A673 (cell line): ENCODE measurements around the gene TCL1B. TPM values are rescaled to one million over a fixed set of nuclear protein-coding genes. Genes with fewer than 3 reads are reported as not detected.

Experiments used
- BruUV-seq: library from RNA; stranded (reverse); fragments of 400-500 nt; replicated peaks from 2 replicates; lab custom pipeline; 2021; lab: Mats Ljungman, UMichigan
- CTCF ChIA-PET: fragments of 300-600 bp; sonication (Branson Sonifier 250); formaldehyde crosslinking; loops from one replicate; lab custom pipeline; 2022; ENCODE audit warnings: antibody characterized with exemption; lab: Charles Lee
- POLR2A ChIA-PET: fragments of 300-600 bp; sonication (Branson Sonifier 250); formaldehyde crosslinking; loops from one replicate; lab custom pipeline; 2022; ENCODE audit warnings: antibody characterized with exemption; ENCODE audit not compliant: low non-redundant PET; lab: Charles Lee
- DNase-seq: peaks from one replicate; pipeline ENCODE4 v3.0.0-alpha.2; 2015; ENCODE audit warnings: low spot score
- H3K27ac ChIP-seq: fragments of 200-600 bp; sonication (generic); 2 replicates; pipeline ENCODE4 v1.5.1; 2016; ENCODE audit warnings: mixed run types, low read depth, mild to moderate bottlenecking, mixed read lengths, antibody characterized with exemption, low read length; ENCODE audit not compliant: poor library complexity, severe bottlenecking
- H3K27me3 ChIP-seq: fragments of 200-600 bp; sonication (generic); replicated peaks from 2 replicates; pipeline ENCODE4 v1.6.1; 2017; ENCODE audit warnings: mixed run types, low read depth, mild to moderate bottlenecking, mixed read lengths, antibody characterized with exemption, low read length; ENCODE audit not compliant: insufficient read depth, poor library complexity
- H3K36me3 ChIP-seq: fragments of 200-600 bp; sonication (generic); 2 replicates; pipeline ENCODE4 v1.6.1; 2016; ENCODE audit warnings: mixed run types, mild to moderate bottlenecking, mixed read lengths, antibody characterized with exemption, low read length; ENCODE audit not compliant: insufficient read depth, poor library complexity, severe bottlenecking
- H3K4me1 ChIP-seq: fragments of 200-600 bp; sonication (generic); 2 replicates; pipeline ENCODE4 v1.6.1; 2017; ENCODE audit warnings: mixed run types, mild to moderate bottlenecking, mixed read lengths, antibody characterized with exemption, low read length; ENCODE audit not compliant: insufficient read depth, poor library complexity, severe bottlenecking
- H3K4me3 ChIP-seq: fragments of 200-600 bp; sonication (generic); 2 replicates; pipeline ENCODE4 v1.5.1; 2016; ENCODE audit warnings: low read depth, mixed run types, mild to moderate bottlenecking, mixed read lengths, low read length; ENCODE audit not compliant: poor library complexity, severe bottlenecking
- H3K9me3 ChIP-seq: fragments of 200-600 bp; sonication (generic); 2 replicates; pipeline ENCODE4 v1.6.1; 2016; ENCODE audit warnings: mixed run types, low read depth, mild to moderate bottlenecking, mixed read lengths, antibody characterized with exemption, low read length; ENCODE audit not compliant: poor library complexity, severe bottlenecking
- EZH2 ChIP-seq: fragments of 200-600 bp; sonication (generic); IDR thresholded peaks from 2 replicates; pipeline ENCODE4 v1.6.1; 2017; ENCODE audit warnings: borderline replicate concordance, low read depth, mild to moderate bottlenecking, mixed read lengths, antibody characterized with exemption, low read length; ENCODE audit not compliant: poor library complexity, severe bottlenecking
- intact Hi-C: fragments of 100-400 bp; cut with micrococcal nuclease; formaldehyde crosslinking; loops from one replicate; pipeline ENCODE4 v1.10.0; 2022; ENCODE audit not compliant: unreplicated experiment
- total RNA-seq: library from RNA; stranded (reverse); gene quantifications from 2 replicates; pipeline ENCODE4 v1.2.3, GENCODE V29; 2021
- TF ChIP-seq, protein P1 (sequence below): fragments of 300-800, 200-600 bp; sonication (generic); conservative IDR thresholded peaks from 2 replicates; pipeline ENCODE4 v1.5.1; 2017; ENCODE audit warnings: low read depth, mild to moderate bottlenecking, antibody characterized with exemption, low read length, moderate library complexity, mixed read lengths

TCL1B gene
- total RNA-seq, 1 experiment from 2014 or later: 1.1 TPM

- no TSS peak for BruUV-seq
- H3K9me3 ChIP-seq: no peaks in the 10 kb centered on the region
- H3K27me3 ChIP-seq: no peaks in the 10 kb centered on the region
- ChIA-PET POLR2A (interaction anchor here (0.7 kb wide), 1 partner anchor 22 kb away, joined by 21 read pairs; no protein-coding TSS in a partner anchor), CTCF (interaction anchor here (0.6 kb wide), 1 partner anchor 1065 kb away, joined by 14 read pairs; no protein-coding TSS in a partner anchor)
- no peaks in the 10 kb centered on the region for H3K36me3 ChIP-seq
- no peak overlapping the region for H3K27ac ChIP-seq
- H3K4me1 ChIP-seq: peaks cover 34% of the 10 kb centered on the region
- TF ChIP-seq, protein P1, sequence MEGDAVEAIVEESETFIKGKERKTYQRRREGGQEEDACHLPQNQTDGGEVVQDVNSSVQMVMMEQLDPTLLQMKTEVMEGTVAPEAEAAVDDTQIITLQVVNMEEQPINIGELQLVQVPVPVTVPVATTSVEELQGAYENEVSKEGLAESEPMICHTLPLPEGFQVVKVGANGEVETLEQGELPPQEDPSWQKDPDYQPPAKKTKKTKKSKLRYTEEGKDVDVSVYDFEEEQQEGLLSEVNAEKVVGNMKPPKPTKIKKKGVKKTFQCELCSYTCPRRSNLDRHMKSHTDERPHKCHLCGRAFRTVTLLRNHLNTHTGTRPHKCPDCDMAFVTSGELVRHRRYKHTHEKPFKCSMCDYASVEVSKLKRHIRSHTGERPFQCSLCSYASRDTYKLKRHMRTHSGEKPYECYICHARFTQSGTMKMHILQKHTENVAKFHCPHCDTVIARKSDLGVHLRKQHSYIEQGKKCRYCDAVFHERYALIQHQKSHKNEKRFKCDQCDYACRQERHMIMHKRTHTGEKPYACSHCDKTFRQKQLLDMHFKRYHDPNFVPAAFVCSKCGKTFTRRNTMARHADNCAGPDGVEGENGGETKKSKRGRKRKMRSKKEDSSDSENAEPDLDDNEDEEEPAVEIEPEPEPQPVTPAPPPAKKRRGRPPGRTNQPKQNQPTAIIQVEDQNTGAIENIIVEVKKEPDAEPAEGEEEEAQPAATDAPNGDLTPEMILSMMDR: no peak
- TF ChIP-seq EZH2: no peak
- intact Hi-C loops: no loop called here
- no peak for DNase-seq
- H3K4me3 ChIP-seq: no peak overlapping the region
Measured at GRCh38 chr14:95663226-95663797, 22.9 kb upstream of the TCL1B start.

- Histone ChIP-seq H3K9me3 (no peaks in the 10 kb centered on the region), H3K27me3 (no peaks in the 10 kb centered on the region), H3K36me3 (no peaks in the 10 kb centered on the region), H3K4me3 (no peak overlapping the region), H3K4me1 (peaks cover 41% of the 10 kb centered on the region), H3K27ac (no peak overlapping the region)
- no peak for DNase-seq
- ChIA-PET POLR2A (interaction anchor here (0.5 kb wide), 1 partner anchor 35 kb away, joined by 3 read pairs; no protein-coding TSS in a partner anchor), CTCF (no interaction called here)
- intact Hi-C loops: no loop called here
- no TSS peak for BruUV-seq
- TF ChIP-seq, protein P1: no peak
- no peak for TF ChIP-seq EZH2
Measured at GRCh38 chr14:95664066-95664465, 22.2 kb upstream of the TCL1B start.

DNA sequence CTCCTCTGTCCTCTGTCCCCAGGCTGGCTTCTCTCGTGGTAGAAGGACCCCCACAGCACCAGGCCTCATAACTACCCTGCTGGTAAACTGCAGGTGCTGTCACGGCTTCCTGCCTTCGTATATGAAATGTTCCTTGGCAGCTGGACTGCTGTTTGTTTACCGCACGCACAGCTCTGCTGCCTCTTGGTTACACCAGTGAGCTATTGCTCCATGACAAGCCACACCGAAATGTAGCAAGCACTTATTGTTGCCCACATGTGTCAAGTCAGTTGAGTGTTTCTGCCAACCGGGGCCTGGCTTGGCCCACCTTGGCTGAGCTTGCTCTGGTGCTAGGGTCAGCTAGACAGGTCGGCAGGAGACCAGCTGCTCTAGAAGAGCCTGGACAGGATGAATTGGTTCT lies 21.7 kb upstream of the TCL1B start:
- no peak for DNase-seq
- intact Hi-C loops: no loop called here
- Histone ChIP-seq H3K27ac (no peak overlapping the region), H3K4me3 (no peak overlapping the region), H3K9me3 (no peaks in the 10 kb centered on the region), H3K4me1 (peaks cover 44% of the 10 kb centered on the region), H3K36me3 (no peaks in the 10 kb centered on the region), H3K27me3 (no peaks in the 10 kb centered on the region)
- ChIA-PET CTCF (no interaction called here), POLR2A (interaction anchor here (0.5 kb wide), 1 partner anchor 35 kb away, joined by 3 read pairs; no protein-coding TSS in a partner anchor)
- no TSS peak for BruUV-seq
- no peak for TF ChIP-seq EZH2
- TF ChIP-seq, protein P1: no peak
